IPS-15b (cell line): Measurements from ENCODE around the gene EHD1.

Source experiments
- H3K27me3 ChIP-seq: one replicate; pipeline ENCODE4 v1.6.1; 2013; ENCODE audit warnings: low read length; ENCODE audit not compliant: control insufficient read depth, insufficient read depth
- H3K36me3 ChIP-seq: one replicate; pipeline ENCODE4 v1.6.1; 2013; ENCODE audit warnings: low read length; ENCODE audit not compliant: control insufficient read depth, insufficient read depth
- H3K4me1 ChIP-seq: one replicate; pipeline ENCODE4 v1.6.1; 2013; ENCODE audit warnings: mild to moderate bottlenecking, low read length; ENCODE audit not compliant: control insufficient read depth, insufficient read depth
- H3K4me3 ChIP-seq: one replicate; pipeline ENCODE4 v1.5.1; 2013; ENCODE audit warnings: low read depth, low read length
- H3K9ac ChIP-seq: one replicate; pipeline ENCODE4 v1.6.1; 2013; ENCODE audit warnings: low read depth, mild to moderate bottlenecking, low read length
- H3K9me3 ChIP-seq: one replicate; pipeline ENCODE4 v1.6.1; 2013; ENCODE audit warnings: mild to moderate bottlenecking, low read length; ENCODE audit not compliant: control insufficient read depth, insufficient read depth

EHD1 gene

DNA sequence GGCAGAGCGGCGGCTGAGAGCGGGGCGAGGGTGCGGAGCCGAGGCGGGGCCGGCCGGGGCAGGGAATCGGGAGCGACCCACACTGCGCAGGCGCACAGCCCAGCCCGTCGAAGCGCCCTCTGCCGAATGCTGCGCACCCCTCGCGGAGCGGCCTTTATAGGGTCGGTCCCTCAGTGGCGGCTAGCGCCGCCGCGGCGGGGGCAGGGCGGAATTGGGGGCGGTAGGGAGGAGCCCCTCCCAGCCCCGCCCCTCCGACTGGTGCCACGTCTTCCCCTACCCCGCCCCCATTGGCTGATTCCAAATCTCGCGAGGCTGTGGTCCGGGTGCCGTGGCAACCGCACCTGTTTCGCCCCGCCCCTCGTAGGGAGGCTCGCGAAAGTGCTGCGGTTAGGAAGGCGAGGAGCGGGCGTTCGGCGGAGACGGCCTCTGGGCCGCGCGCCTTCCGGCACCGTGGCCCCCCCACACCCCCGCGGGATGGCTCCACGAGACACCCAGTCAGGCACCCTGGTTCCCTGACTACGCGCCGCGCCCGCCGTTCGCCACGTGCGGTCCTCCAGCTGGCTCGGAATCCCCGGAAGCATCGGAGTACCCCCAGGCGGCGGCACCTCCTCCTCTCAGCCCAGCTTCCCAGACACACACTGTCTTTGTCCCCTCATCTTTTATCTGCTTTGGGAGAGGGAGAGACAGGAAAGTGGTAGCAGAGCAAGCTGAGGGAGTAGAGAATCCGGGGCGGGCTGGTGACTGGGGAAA is at the start of gene EHD1:
Gene EHD1, minus strand, starts transcription at position 128 of the 750 bp plus-strand sequence. CDS start 157 bp downstream, outside the sequence.
- H3K36me3 ChIP-seq: peaks cover 4% of the 10 kb centered on the region
- H3K27me3 ChIP-seq: no peaks in the 10 kb centered on the region
- H3K9ac ChIP-seq: peak within 1 kb of the TSS; percentile 87
- H3K9me3 ChIP-seq: no peaks in the 10 kb centered on the region
- peak within 1 kb of the TSS; percentile 98 for H3K4me3 ChIP-seq
- H3K4me1 ChIP-seq: peaks cover 4% of the 10 kb centered on the region

DNA sequence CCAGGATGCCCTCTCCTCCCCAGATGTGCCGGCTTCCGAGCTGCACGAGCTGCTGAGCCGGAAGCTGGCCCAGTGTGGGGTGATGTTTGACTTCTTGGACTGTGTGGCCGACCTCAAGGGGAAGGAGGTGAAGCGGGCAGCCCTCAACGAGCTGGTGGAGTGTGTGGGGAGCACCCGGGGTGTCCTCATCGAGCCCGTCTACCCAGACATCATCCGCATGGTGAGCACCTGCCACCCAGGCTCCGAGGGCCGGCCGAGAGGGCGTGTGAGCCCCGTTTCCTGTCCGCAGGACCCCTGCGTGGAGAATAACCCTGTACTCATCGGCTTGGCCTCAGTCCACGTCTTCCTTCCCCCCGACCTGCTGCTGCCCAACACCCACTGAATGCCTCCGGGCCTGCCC is 48.3 kb upstream of the EHD1 start:
- peaks cover 3% of the 10 kb centered on the region for H3K27me3 ChIP-seq
- H3K9ac ChIP-seq: no peak overlapping the region
- H3K36me3 ChIP-seq: peaks cover 4% of the 10 kb centered on the region
- H3K4me1 ChIP-seq: peaks cover 3% of the 10 kb centered on the region
- H3K9me3 ChIP-seq: no peaks in the 10 kb centered on the region
- no peak overlapping the region for H3K4me3 ChIP-seq

DNA sequence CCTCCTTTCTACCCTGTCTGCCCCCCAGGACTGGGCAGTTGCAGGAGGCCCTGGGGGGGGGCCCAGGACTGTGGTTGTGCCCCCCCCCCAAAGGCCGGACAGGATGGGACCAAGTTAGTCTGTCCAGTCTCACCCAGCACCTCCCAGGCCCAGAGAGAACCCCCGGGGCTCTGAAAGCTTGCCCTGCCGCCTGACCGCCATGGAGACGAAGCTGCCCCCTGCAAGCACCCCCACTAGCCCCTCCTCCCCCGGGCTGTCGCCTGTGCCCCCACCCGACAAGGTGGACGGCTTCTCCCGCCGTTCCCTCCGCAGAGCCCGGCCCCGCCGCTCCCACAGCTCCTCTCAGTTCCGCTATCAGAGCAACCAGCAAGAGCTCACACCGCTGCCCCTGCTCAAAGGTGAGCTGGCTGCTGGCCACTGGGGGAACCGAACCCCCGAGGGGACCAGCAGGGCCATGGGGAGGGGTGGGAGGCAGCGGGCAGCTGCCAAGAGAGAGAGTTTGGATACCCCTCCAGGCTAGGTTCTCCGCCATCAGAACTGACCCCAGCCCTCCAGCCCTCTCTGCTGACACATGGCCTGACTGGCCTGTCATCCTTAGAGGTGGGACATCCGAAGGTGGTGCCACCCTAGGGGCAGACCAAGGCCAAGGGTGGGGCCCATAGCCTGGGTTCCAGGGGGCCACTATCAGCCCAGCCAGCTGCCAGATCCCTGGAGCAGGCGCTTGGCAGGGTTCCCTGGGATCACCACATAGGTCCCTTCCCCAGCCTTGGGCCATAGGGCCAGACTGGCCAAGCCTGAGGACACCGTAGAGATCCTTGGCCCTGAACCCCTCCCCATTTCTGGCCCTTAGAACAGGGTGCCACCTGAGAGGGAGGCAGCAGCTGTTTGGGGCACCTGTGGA is 47.4 kb upstream of the EHD1 start:
- peaks cover 3% of the 10 kb centered on the region for H3K27me3 ChIP-seq
- H3K9ac ChIP-seq: no peak overlapping the region
- no peak overlapping the region for H3K4me3 ChIP-seq
- no peaks in the 10 kb centered on the region for H3K9me3 ChIP-seq
- no peaks in the 10 kb centered on the region for H3K36me3 ChIP-seq
- peaks cover 3% of the 10 kb centered on the region for H3K4me1 ChIP-seq

DNA sequence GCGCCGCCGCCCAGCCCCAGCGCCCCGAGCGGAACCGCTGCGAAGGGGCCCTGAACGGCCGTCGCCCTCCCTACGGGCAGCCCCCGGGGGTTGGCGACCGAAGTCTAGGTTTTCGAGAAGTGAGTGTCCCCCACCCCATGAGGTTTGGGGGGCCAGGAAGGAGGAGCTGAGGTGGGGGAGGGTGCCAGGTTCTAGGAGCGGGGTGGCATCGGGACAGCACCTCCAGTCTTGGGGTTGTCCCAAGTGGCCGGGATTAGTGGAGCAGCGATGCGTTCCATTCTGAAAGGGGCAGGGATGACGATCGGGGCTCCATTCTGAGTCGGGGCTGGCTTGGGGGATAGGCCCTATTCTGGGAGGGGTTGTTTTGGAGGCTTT is 46.5 kb upstream of the EHD1 start:
- H3K9ac ChIP-seq: no peak overlapping the region
- H3K4me1 ChIP-seq: peaks cover 3% of the 10 kb centered on the region
- H3K36me3 ChIP-seq: no peaks in the 10 kb centered on the region
- H3K4me3 ChIP-seq: peak overlapping the region; percentile 72
- H3K9me3 ChIP-seq: no peaks in the 10 kb centered on the region
- H3K27me3 ChIP-seq: peaks cover 3% of the 10 kb centered on the region

DNA sequence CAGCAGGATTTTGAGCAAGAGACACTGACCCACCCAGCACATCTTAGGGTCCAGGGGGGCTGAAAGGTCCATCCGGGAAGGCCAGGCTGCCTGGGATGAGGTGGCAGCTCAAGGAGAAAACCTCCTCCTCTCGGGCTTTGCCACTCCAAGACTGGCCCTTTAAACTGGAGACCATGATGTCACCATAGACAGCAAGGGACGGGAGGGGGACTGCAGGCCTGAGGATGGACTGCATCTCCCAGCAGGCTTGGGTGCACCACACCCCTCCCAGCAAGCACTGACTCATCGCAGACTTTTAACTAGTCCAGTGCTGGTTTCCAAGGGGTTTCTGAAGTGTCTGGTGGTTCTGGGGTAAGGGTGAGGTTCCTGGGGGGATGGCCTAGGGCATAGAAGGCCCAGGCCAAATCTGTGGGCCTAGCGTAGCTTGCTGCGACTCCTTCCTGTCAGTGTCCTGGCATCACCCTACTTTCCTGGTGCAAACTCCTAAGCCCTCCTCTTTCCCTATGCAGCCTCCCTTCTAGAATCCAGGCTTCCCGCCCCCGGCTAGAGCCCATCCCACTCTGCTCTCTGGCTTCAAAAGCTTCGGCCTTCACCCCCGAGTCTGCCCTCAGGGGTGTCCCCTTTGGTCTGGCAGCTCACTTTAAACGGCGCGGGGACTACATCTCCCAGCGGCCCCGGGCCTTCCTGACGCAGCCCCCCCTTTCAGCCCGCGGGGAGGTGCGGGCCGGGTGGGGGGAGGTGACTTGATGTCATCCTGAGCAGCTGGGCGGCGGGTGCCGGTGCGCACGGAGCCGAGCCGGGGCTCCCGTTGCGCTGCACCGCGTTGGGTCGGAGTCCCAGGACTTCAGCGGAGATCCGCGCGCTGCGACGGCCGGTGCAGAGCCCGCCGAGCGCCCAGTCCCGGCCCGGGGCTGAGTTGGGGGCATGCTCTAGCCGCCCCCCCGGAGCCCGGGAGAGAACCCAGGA is 45.8 kb upstream of the EHD1 start, which contains the start of gene PPP2R5B:
Gene PPP2R5B, plus strand, starts transcription at position 746 of the 966 bp plus-strand sequence. CDS start 1,046 bp downstream, outside the sequence.
- H3K36me3 ChIP-seq: no peaks in the 10 kb centered on the region
- H3K4me3 ChIP-seq: peak within 1 kb of the TSS; percentile 72
- peaks cover 3% of the 10 kb centered on the region for H3K27me3 ChIP-seq
- no peaks in the 10 kb centered on the region for H3K9me3 ChIP-seq
- H3K9ac ChIP-seq: peak within 1 kb of the TSS; percentile 88
- peaks cover 3% of the 10 kb centered on the region for H3K4me1 ChIP-seq

DNA sequence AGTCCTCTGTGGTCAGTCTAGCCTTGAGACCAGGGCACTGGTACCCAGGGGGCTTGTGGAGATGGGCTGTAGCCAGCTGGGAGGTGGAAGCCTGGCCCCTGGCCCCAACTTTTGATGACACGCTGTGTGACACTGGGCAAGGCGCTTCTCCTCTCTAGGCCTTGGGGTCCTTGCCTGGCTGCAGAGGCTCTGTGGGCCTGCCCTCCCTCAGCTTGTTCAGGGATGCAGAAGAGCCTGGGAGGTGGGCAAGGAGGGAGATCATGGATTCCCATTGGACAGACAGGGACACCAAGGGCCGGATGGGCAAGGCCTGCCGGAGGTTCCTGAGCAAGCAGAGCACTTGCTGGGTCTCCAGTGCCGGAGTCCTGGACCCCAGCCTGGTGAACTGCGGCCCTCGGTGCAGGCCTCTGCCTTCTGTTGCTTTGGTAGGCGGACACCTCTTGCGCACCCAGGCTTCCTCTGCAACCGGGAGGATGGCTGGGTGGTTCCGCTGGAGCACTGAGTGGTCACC is 44.8 kb upstream of the EHD1 start:
- H3K9me3 ChIP-seq: no peaks in the 10 kb centered on the region
- H3K4me1 ChIP-seq: peaks cover 3% of the 10 kb centered on the region
- peak overlapping the region; percentile 72 for H3K4me3 ChIP-seq
- no peak overlapping the region for H3K9ac ChIP-seq
- no peaks in the 10 kb centered on the region for H3K36me3 ChIP-seq
- H3K27me3 ChIP-seq: peaks cover 3% of the 10 kb centered on the region

DNA sequence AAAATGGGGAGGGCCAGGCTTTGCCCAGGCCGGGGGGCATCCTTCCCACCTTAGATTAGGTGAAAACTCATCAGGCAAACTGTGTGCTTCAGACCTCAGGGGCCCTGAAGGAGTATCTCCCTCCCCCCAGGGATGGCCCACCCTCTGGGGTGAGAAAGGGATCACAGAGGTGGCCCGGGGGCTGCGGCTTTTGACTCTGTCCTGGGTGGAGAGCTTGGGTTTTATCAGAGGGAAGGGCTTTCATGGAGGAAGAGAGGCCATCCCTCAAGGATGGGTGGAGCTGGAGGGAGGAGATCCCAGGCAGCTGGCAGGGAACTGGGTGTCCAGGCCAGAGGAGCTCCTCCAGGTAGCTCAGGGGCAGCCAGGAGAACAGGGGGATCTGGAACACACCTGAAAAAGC is 43.0 kb upstream of the EHD1 start:
- Histone ChIP-seq H3K4me3 (no peak overlapping the region), H3K9ac (no peak overlapping the region), H3K9me3 (no peaks in the 10 kb centered on the region), H3K36me3 (no peaks in the 10 kb centered on the region), H3K27me3 (peaks cover 3% of the 10 kb centered on the region), H3K4me1 (peaks cover 9% of the 10 kb centered on the region)

DNA sequence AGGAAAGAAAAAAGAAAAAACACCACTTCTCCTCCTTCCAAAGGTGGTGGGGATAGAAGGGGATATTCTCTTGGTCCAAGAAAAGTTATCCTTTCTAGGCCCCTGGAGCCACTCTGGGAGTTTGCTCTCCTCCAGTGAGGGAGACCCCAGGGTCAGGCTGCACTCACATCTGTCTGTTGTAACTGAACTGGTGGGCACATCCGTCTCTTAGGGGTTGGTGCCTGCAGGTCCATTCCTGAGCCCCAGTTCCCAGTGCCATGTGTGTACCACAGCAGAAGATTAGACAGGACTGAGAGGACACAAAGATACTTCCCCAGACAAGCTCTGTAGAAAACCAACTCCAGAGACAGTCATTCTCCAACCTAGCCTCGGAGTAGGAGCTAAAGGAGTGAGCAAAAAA is 41.7 kb upstream of the EHD1 start:
- Histone ChIP-seq H3K4me3 (no peak overlapping the region), H3K36me3 (no peaks in the 10 kb centered on the region), H3K9ac (no peak overlapping the region), H3K4me1 (peaks cover 9% of the 10 kb centered on the region), H3K27me3 (peaks cover 1% of the 10 kb centered on the region), H3K9me3 (no peaks in the 10 kb centered on the region)

DNA sequence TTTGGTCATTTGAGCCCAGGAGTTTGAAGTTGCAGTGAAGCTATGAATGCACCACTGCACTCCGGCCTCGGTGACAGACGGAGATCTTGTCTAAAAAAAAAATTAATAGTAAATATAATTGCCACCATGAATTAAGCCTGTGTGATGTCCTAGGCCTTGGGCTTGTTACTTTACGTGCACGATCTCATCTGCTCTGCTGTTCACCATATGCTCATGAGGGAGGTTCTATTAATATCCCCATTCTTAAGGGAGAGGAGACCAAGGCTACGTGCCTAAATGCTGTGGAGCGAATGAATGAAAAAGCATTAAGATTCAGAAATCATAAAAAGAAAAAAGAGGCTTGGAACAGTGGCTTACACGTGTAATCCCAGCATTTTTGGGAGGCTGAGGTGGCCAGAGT is 41.2 kb upstream of the EHD1 start:
- Histone ChIP-seq H3K9ac (no peak overlapping the region), H3K9me3 (no peaks in the 10 kb centered on the region), H3K4me1 (peaks cover 9% of the 10 kb centered on the region), H3K27me3 (no peaks in the 10 kb centered on the region), H3K4me3 (no peak overlapping the region), H3K36me3 (no peaks in the 10 kb centered on the region)

DNA sequence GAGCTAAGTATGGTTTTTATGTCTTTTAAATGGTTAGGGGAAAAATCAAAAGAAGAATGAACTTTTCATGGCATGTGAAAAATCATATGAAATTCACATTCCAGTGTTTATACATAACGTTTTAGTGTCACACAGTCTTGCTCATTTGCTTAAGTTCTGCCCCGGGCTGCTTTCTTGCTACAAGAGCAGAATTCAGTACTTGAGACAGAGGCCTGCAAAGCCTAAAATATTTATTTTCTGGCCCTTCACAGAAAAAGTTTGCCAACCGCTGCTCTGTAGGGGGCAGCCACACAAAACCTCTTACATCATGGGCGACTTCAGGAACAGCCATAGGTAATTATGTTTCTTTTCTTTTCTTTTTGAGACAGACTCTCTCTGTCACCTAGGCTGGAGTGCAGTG is 39.6 kb upstream of the EHD1 start:
- Histone ChIP-seq H3K9ac (peak overlapping the region; percentile 56), H3K27me3 (no peaks in the 10 kb centered on the region), H3K9me3 (no peaks in the 10 kb centered on the region), H3K4me1 (peaks cover 6% of the 10 kb centered on the region), H3K36me3 (peaks cover 11% of the 10 kb centered on the region), H3K4me3 (peak overlapping the region; percentile 57)

DNA sequence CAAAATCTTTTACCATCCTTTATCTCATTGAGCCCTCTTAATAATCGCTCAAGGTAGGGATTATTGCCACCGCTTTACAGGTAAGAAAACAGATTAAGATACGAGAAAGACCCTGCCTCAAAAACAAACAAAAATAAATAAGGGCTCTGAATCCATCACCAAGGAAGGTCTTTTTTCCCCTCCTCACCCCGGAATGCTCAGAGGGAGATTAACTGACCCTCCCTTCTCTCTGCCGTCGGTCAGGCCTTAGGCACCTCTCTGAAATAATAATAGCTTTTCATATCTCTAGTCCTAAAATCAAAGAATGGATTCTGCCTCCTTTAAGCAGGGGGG is 39.2 kb upstream of the EHD1 start:
- Histone ChIP-seq H3K9me3 (no peaks in the 10 kb centered on the region), H3K36me3 (peaks cover 15% of the 10 kb centered on the region), H3K4me1 (peaks cover 6% of the 10 kb centered on the region), H3K4me3 (peak overlapping the region; percentile 57), H3K9ac (peak overlapping the region; percentile 56), H3K27me3 (no peaks in the 10 kb centered on the region)
